IPS-18c (cell line): Measurements from ENCODE around the gene HSD17B11.

ENCODE experiments used
- H3K4me3 ChIP-seq: 2 replicates; pipeline ENCODE4 v1.7.0; 2013; ENCODE audit warnings: low read depth, mild to moderate bottlenecking, low read length, moderate library complexity; ENCODE audit not compliant: insufficient read depth
- H3K9me3 ChIP-seq: one replicate; pipeline ENCODE4 v1.6.1; 2013; ENCODE audit warnings: mild to moderate bottlenecking, low read length, moderate library complexity; ENCODE audit not compliant: control insufficient read depth, insufficient read depth

Gene HSD17B11

GRCh38 chr4:87286970-87287369 lies 104.0 kb downstream of the HSD17B11 start:
- Histone ChIP-seq H3K4me3 (no peak overlapping the region), H3K9me3 (peaks cover 14% of the 10 kb centered on the region)
